NCI-H146 treated with DMSO at 0.1 percent for 48 hours (cell line): ENCODE measurements around the gene TAOK1.
"Not testable (repeated sequence)": the region's sequence is repeated elsewhere in the genome, so short reads cannot be mapped to it uniquely, and the experiment has no call there.

Experiments used
- DNase-seq: peaks from one replicate; lab custom pipeline; 2025; ENCODE audit not compliant: unreplicated experiment; lab: John Stamatoyannopoulos, UW

The TAOK1 gene

DNA sequence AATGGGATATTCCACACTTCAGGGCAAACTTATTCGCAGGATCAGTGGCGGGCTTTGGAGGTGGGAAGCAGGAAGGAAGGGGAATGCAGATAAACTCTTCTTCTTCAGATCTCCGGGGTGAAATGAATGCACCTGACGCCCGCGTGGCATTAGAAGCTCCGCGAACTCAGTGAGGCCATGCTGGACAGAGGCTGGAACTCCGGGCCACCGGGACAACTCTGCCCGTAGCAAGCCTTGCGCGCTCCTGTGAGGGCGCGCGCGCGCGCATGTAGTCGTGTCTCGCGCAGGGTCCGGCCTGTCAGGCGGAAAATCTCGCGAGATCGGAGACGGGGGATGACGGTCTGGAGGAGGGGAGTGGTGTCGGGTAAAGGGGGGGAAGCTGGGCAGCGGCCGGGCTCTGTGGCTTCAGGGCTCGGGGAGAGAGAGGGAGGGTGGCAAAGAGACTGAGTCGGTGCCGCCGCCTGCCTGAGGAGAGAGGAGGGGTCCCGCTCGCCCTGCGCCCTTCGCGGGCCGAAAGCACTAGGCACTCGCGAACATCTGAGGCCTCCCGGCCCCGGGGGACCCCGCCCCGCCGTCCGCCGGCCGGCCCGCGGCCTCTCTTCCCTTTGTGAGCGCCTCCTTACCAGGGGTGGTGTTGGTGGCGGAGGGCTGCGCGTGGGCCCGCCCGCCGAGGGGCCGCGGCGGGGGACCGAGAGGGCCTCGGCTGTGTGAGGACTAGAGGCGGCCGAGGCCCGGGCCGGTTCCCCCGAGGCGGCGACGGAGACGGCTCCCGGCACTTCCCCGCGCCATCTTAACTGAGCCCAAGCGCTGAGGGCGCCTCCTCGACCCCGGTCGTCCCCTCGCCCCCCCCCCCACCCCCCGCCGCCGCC lies at the start of gene TAOK1:
Gene TAOK1 (plus strand): TSS at position 382 of the 869 bp plus-strand sequence. CDS start 61,186 bp downstream, outside the sequence.
- DNase-seq = peak; percentile 90

DNA sequence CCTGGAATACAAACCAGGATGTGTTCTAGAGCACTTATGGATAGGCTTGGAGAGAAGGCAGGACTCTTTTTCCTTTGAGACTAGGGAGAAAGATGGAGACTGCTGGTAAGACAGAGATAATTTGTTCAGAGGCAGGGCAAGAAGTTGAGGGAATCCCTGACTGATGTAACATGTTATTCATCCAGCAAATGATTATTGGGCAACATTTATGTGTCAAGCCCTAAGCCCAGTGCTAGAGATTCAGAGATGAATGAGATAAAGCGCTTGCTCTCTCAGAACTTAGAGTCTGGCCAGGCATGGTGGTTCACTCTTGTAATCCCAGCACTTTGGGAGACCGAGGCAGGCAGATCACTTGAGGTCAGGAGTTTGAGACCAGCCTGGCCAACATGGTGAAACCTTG lies 48.4 kb upstream of the TAOK1 start:
- no peak for DNase-seq

DNA sequence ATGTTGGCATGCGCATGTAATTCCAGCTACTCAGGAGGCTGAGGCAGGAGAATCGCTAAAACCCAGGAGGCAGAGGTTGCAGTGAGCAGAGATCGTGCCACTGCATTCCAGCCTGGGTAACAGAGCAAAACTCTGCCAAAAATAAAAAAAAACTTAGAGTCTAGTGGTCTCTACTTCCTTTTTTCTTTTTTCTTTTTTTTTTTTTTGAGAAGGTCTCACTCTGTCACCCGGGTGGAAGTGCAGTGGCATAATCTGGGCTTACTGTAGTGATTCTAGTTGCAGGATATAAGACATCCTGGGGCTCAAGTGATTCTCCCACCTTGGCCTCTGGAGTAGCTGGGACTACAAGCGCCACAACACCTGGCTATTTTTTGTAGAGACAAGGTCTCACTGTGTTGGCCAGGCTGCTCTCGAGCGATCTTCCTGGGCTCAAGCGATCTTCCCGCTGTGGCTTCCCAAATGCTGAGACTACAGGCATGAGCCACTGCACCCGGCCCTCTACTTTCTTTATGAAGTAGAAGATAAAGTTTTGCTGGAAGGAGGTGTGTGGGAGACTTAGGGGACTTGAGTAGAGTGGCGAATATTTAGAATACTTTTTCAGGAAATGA lies 47.9 kb upstream of the TAOK1 start:
- no peak for DNase-seq

DNA sequence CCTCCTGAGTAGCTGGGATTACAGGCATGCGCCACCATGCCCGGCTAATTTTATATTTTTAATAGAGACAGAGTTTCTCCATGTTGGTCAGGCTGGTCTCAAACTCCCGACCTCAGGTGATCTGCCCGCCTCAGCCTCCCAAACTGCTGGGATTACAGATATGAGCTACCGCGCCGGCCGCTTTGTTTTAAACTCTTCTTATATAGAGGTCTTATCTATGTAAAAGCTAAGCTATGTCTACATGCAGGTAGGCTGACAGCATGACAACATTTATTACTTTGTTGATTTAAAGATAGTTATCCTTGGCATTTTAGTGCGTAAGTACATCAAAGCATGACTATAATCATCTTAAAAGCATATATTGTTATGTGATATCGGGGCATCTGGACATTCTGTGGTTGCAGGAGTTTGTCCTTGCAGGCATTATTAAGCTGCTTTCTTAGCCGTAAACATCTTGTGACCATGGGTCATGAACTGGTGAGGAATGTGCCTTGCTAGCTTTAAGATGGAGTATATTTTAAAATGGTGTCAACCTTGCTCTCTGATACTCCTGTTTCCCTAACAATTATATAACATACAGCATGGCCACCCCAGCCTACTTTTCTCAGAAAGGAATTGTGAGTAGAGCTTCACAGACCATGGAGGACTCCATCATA lies 45.8 kb upstream of the TAOK1 start:
- DNase-seq = no peak

DNA sequence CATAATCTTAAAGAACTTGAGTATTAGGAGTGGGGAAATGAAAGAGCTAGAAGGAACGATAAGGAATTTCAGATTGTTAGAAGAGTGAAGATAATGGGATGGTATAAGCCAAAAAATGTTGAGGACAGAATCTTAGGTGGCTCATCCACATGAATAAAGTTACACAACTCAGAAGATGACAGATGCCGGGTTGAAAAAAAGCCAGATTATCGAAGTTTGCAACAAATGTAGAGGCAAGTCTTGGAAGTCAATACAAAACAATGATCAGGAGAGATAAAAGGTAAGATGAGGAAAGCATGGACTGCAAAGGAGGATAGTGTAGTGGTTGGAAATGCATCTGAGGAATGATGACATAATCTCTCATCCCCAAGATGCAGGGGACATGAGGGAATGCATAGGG lies 45.1 kb upstream of the TAOK1 start:
- no peak for DNase-seq

DNA sequence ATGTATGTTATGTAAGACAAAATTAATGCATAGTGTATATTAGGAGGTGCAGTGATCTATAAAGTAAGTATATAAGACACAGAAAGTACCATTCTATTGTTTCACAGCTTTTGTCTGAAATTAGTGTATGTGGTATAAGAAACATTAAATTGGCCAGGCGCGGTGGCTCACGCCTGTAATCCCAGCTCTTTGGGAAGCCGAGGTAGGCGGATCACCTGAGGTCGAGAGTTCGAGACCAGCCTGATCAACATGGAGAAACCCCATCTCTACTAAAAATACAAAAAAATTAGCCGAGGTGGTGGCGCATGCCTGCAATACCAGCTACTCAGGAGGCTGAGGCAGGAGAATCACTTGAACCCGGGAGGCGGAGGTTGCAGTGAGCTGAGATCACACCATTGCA lies 44.7 kb upstream of the TAOK1 start:
- DNase-seq = not testable (repeated sequence)

DNA sequence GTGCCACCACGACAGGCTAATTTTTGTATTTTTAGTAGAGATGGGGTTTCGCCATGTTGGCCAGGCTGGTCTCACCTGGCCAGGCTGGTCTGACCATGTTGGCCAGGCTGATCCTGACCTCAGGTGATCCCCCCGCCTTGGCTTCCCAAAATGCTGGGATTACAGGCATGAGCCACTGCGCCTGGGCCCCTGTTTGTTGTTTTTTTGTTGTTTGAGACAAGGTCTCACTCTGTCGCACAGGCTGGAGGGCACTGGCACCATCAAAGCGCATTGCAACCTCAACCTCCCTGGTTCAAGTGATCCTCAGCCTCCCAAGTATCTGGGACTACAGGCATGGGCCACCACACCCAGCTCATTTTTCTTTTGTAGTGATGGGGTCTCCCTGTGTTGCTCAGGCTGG lies 43.7 kb upstream of the TAOK1 start:
- no peak for DNase-seq

DNA sequence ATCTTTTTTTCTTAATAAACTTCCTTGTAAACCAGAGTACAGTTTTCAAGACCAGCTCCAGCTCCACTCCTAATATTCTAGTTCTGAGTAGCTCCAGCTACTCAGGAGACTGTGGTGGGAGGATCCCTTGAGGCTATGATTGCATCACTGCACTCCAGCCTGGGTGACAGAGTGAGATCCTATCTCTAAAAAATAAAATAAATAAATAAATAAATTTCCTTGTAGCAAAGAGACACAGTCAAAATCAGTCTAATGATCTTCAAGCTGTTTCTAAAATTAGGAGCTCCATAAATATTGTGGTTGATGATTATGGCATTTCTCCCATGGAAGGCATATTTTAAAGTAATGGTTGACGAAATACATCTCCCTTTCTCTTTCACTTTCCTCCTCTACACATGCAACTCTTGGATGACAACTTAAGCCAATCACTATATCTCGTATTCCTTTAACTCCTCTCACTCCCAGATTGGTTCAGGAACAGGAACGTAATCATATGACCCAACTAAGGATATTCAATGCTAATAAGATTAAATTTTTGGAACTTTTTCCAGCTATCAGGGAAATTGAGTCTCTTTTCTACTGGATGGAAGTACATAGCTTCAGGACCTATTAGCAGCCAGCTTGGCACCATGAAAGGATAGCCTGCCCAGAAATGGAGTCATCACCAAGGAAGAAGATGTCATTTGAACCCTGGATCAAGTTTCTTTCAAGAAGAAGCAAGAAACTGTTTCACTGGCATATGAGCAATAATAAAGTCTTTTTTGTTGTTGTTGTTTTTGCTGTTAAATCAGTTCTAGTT lies 42.1 kb upstream of the TAOK1 start:
- DNase-seq = no peak

DNA sequence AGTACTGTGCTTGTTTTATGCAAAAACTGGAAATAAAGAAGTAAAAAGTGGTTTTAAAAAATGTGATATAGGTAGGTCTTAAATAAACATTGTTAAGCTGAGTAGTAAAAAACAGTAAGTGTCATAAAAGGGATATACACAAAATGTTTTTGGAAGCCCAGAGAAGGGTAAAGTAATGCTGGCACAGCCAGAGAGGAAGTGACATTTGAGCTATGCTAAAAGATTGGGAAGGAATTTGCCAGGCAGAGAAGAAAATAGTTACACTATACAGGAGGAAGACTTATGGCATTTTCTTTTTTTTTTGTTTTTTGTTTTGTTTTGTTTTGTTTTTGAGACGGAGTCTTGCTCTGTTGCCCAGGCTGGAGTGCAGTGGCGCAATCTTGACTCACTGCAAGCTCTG lies 40.8 kb upstream of the TAOK1 start:
- no peak for DNase-seq

DNA sequence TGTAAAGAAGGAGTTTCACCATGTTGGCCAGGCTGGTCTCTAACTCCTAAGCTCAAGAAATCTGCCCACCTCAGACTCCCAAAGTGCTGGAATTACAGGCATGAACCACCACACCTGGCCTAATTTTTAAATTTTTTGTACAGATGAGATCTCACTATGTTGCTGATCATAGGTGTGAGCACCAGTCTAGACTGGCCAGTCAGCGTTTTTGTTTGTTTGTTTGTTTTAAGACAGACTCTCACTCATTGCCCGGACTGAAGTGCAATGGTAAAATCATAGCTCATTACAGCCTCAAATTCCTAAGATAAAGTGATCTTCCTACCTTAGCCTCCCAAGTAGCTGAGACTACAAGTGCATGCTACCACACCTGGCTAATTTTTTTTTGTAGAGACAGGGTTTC lies 38.0 kb upstream of the TAOK1 start:
- no peak for DNase-seq

DNA sequence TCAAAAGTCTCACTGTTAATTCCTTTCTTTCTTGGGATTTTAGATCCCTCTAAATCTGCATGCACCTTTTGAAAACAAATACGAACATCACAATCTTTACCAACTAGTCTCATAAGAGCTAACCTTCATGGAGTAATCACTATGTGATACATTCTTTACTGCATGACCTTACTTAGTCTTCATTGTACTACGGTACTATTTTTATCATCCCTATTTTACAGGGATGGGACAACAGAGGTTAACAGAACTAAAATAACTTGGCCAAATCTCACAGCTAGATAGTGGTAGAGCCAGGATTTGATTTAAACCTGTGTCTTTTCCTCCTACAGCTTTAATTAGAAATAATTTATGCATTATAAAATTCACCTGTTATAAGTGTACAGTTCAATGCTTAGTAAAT lies 32.9 kb upstream of the TAOK1 start:
- no peak for DNase-seq

DNA sequence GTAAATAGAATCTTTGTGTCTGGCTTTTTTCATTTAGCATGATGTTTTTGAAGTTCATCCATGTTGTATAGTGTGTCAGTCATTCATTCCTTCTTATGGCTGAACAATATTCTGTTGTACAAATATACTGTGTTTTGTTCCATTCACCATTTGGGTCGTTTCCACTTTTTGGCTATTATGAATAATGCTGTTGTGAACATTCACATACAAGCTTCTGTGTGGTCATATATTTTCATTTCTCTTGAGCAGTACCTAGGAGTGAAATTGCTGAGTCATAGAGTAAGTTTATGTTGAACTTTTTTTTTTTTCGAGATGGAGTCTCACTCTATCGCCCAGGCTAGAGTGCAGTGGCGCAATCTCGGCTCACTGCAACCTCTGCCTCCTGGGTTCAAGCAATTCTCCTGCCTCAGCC lies 32.3 kb upstream of the TAOK1 start:
- no peak for DNase-seq

DNA sequence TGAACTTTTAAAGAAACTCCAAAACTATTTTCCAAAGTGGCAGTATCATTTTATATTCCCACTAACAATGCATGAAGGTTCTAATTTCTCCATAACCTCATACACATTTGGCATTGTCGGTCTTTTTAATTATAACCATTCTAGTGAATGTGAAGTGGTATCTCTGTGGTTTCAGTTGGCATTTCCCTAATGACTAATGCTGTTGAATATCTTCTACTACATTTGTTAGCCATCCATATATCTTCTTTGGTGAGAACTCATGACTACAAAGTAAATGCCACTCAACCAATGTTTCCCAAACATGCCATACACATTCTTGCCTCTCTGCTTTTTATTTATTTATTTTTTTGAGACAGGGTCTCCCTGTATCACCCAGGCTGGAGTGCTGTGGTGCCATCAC lies 31.7 kb upstream of the TAOK1 start:
- DNase-seq = no peak

DNA sequence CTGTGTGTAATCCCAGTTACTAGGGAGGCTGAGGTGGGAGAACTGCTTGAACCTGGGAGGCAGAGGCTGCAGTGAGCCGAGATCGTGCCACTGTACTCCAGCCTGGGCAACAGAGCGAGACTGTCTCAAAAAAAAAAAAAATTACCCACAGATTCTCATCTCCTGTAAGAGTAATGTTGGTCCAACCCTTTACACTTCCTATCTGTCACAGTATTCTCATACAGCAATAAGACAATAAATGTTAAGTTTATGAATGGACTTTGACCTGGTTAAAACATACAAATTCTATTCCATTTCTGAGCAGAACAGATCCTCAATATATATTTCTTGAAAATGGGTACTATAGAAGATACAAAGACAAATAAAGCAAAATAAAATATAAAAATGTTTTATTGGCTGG lies 30.4 kb upstream of the TAOK1 start:
- no peak for DNase-seq

DNA sequence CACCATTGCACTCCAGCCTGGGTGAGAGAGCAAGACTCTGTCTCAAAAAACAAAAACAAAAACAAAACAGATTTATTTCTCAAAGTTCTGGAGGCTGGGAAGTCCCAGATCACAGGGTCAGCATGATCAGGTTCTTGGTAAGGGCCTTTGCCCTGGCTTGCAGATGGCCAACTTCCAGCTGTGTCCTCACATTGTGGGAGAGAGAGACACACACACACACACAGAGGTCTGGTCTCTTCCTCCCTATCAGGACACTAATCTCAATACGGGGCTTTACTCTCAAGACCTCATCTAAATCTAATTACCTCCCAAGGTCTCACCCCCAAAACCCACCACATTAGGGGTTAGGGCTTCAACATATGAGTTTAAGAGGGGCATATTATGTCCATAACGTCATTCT lies 26.4 kb upstream of the TAOK1 start:
- no peak for DNase-seq

DNA sequence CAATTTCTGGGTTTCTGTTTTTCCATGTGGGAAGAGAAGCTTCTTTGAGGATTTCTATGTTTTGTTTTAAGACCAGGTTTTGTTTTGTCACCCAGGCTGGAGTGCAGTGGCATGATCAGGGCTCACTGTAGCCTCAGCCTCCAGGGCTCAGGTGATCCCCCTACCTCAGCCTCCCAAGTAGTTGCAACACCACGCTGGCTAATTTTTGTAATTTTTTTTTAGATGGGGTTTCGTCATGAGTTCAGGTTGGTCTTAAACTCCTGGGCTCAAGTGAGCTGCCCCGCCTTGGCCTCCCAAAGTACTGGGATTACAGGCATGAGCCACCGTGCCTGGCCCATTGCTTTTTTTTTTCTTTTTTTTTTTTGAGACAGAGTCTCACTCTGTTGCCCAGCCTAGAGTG lies 25.5 kb upstream of the TAOK1 start:
- DNase-seq = no peak

DNA sequence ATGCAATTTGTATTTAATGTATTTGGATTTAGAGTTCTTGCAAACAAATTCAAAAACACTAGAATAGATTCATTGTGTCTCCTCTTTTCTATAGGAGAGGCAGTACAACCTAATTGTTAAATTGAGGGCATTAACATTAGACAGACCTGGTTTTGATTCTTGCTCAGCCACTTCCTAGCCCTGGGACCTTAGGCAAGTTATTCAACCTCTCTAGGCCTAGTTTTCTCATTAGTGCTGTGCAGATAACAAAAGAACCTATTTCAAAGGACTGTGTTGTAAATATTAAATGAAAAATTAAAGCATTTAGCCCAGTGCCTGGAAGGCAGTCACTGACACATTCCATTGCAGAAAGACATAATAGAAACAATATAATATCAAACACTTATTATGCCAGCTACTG lies 22.0 kb upstream of the TAOK1 start:
- DNase-seq = no peak

DNA sequence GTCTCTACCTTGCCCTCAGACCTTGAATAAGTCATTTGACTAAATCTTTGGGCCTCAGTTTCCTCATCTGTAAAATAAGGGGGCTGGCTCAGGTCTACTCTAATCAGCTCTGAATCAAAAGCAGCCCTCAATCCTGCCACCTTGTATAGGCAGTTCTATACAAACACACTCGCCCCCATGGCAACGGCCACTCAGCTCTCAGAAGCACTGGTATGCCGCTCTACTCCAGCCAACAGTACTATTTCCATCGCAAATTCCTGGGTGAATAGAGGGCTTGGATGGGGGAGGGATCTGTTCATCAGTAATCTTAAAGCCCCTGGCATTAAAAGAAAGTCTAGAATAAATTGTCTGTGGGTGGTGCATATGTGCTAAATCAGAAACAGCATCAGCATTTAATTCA lies 21.2 kb upstream of the TAOK1 start:
- DNase-seq = no peak

DNA sequence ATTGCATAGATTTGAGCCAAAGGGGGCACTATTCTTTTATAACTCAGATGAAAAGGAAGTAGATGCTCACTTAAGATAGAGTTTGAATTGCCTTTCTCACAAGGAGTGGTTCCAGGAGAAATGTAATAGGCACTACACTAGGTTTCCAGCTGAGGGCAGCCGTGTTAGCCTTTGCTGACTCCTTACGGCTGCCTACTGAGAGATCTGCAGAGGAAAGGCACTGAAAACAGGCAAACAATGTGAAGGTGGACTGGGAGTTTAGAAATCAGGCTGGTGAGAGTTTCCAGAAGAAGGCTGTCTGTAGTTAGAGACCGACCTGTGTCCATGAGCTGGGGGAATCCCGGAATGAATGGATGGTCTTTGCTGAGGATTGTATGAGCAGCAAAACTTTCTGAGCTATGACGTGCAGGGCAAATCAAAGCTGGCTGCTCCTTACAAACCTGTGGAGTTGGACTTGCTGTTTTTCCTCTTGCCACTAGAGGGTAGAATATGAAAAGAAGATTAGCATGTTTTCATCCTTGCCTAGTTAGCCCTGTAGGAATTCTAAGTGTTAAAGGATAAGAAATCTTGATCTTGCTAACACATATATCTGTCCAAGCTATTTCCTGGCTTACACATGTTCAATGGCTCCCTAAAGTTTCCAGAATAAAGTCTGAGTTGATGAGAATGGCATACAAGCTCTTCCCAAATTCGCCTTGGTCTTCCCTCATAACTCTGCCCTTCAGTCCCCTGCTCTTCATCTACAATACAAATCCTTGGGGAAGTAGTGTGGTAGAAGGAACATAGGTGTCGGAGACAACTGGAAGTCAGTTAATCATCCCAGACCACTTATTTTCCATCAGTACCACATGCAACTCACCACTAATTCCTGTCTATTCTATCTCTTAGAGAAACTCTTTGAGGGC lies 20.1 kb upstream of the TAOK1 start:
- DNase-seq = peak; percentile 55

DNA sequence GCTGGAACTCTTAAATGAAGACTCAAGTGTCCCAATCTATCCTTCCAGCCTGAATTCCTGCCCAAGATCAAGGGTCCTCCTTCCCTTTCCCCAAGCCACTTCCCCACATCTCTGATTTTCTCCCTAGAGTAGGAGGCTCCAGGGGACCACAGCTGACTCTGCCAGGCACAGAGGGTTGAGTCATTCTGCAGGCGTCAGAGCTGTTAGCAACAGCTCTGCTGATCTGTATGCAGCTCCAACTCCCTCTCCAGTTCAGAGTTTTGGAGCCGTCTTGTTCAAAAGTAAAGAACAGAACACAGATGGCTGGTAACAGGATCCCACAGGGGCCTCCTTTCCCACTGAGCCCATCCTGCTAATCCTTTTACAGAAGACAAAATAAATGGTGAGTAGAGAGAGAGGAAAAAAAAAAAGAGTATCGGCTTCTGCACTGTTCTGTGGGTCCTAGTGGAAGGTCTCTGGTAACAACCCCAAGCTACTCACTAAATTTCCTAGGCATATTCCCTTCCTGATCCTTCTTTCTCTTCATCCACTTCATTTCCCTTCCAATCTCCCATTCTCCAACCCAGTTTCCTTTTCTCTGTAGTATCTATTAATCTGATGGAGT lies 13.4 kb upstream of the TAOK1 start:
- no peak for DNase-seq
